ENCODE measurements around the gene FBXO17. TPM values are rescaled to one million over a fixed set of nuclear protein-coding genes. Genes with fewer than 3 reads are reported as not detected.
A peak's percentile ranks its signal among the peaks of the same experiment; 100 is the strongest.

Gene FBXO17
- total RNA-seq, 4 donors from 2014 or later = 3.9 to 18.3 (median 8.8) TPM

DNA sequence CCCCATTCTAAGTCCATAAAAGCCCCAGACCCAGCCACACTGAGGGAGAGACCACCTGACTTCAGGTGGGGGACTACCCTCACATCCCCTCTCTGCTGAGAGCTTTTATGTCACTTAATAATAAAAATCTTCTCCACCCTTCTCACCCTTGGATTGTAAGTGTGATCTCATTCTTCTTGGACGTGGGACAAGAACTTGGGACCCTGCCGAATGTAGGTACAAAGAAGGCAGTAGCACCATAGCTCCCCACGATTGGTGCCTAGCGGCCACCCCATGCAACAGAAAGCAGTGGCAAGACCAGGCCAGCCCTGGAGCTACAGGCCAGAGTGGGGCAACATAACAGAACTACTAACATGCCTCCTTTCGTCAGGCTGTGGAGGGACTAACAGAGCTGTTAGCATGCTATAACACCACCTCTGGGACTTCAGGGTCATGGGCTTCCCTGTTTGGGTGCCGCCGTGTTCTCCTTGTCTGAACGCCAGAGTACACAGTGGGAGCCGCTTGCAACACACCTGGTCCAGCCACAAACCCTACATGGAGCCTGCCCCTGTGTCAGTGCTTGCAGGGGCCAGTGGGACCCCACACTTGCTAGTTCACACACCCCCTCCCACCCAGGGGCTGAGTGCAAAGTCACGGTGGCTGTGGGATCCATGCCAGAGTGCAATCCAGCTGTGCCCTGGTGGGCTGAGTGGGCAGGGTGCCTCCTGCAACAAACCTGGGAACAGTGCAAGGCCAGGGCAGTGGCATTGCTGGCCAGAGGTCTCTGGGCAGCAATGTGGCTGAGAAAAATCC lies 5.2 kb upstream of the FBXO17 start:
- Histone ChIP-seq H3K27ac (no peak overlapping the region), H3K4me1 (peaks cover 8 to 10% (median 10%) of the 10 kb centered on the region in 3 donors), H3K9me3 (no peaks in the 10 kb centered on the region), H3K4me3 (no peak overlapping the region), H3K36me3 (no peaks in the 10 kb centered on the region), H3K27me3 (peaks cover 0 to 14% (median 0%) of the 10 kb centered on the region in 4 donors)
- DNase-seq = no peak
- WGBS, 2 donors = 90 to 100% methylated on average over 5 to 7 of the region's 10 CpGs
- TF ChIP-seq POLR2A (IDR thresholded peaks at IDR 0.05) = no peak
- TF ChIP-seq, protein P1, sequence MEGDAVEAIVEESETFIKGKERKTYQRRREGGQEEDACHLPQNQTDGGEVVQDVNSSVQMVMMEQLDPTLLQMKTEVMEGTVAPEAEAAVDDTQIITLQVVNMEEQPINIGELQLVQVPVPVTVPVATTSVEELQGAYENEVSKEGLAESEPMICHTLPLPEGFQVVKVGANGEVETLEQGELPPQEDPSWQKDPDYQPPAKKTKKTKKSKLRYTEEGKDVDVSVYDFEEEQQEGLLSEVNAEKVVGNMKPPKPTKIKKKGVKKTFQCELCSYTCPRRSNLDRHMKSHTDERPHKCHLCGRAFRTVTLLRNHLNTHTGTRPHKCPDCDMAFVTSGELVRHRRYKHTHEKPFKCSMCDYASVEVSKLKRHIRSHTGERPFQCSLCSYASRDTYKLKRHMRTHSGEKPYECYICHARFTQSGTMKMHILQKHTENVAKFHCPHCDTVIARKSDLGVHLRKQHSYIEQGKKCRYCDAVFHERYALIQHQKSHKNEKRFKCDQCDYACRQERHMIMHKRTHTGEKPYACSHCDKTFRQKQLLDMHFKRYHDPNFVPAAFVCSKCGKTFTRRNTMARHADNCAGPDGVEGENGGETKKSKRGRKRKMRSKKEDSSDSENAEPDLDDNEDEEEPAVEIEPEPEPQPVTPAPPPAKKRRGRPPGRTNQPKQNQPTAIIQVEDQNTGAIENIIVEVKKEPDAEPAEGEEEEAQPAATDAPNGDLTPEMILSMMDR (IDR thresholded peaks at IDR 0.05) = no peak
- intact Hi-C loops (cut with DNase I) = no loop called here

DNA sequence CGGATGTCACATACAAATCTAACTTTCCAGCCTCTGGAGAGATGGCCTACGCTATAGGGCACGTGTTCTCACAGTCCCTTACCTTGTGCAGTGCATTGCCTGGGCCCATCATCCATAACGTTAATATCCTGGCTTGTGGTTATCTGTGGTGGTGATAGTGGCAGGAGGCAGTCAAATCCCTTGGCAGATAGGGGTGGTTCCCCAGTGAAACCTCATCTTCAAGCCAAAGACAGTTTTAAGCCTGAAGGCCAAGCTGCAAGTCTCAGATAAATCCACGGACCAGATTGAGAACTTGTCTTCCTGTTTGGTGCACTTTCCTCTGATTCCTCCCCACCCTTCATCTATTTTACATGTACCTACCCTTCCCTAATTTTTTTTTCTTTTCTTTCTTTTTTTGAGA lies 4.3 kb upstream of the FBXO17 start:
- TF ChIP-seq, protein P1 (IDR thresholded peaks at IDR 0.05) = no peak
- TF ChIP-seq POLR2A (IDR thresholded peaks at IDR 0.05) = no peak

DNA sequence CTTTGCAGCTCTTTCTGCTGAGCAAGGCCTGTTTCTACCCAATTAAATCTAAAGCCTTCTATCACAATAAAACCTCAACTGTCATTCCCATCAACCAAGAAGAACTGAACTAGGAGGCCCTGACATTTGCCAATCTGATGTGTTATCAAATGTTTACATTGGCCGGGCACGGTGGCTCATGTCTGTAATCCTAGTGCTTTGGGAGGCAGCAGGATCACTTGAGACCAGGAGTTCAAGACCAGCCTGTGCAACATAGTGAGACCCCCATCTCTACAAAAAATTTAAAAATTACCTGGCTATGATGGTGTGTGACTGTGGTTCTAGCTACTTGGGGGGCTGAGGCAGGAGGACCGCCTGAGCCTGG lies 2.8 kb upstream of the FBXO17 start:
- H3K27me3 ChIP-seq = peaks cover 0 to 15% (median 0%) of the 10 kb centered on the region in 4 donors

More for the DNA sequence above, 4.3 kb upstream of the FBXO17 start:
- WGBS, 2 donors = 81 to 88% methylated on average over 5 of the region's 5 CpGs
- intact Hi-C loops (cut with DNase I) = no loop called here
- no peak for DNase-seq
- peaks cover 11 to 19% (median 12%) of the 10 kb centered on the region in 3 donors for H3K4me1 ChIP-seq
- H3K4me3 ChIP-seq = no peak overlapping the region
- no peaks in the 10 kb centered on the region for H3K36me3 ChIP-seq
- H3K27ac ChIP-seq = no peak overlapping the region
- H3K27me3 ChIP-seq = peaks cover 0 to 15% (median 0%) of the 10 kb centered on the region in 4 donors
- H3K9me3 ChIP-seq = no peaks in the 10 kb centered on the region

DNA sequence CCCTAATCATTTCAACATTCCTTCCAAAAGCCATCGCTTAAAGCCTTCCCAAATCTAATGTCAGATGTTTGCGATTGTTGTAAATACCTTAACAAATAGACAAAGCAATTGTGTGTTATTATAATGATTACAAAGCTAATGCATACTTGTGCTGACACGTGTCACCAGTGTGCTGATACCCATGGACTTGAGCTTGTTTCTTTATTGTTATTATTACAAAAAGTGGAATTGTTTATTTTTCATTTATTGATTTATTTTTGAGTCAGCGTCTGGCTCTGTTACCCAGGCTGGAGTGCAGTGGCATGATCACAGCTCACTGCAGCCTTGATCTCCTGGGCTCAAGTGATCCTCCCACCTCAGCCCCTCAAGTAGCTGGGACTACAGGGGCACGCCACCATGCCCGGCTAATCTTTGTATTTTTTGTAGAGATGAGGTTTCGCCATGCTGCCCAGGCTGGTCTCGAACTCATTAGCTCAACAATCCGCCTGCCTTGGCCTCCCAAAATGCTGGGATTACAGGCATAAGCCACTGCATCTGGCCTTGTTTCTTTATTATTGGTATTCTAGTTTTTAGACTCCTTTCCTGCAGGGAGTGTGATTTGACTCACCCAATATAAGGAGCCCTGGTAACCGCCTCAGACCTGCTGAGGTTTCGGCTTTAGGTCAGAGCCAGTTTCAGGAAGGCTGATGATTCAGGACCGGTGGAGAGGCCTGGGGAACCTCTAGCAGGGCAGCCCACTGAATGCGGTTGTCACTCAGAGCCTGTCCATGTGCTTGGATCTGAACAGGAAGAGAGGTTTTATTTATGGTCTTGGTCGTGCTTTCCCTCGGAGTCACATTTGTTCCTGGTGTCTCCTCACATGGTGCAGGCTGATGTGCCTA lies 2.1 kb upstream of the FBXO17 start:
- WGBS, 2 donors = 69 to 71% methylated on average over 14 of the region's 15 CpGs
- no peaks in the 10 kb centered on the region for H3K9me3 ChIP-seq
- DNase-seq = no peak
- H3K36me3 ChIP-seq = no peaks in the 10 kb centered on the region
- H3K4me3 ChIP-seq = no peak overlapping the region
- H3K27ac ChIP-seq = no peak overlapping the region
- H3K27me3 ChIP-seq = peaks cover 0 to 15% (median 0%) of the 10 kb centered on the region in 4 donors
- intact Hi-C loops (cut with DNase I) = no loop called here
- TF ChIP-seq, protein P1 (IDR thresholded peaks at IDR 0.05) = no peak
- no peak for TF ChIP-seq POLR2A (IDR thresholded peaks at IDR 0.05)
- H3K4me1 ChIP-seq = peaks cover 11 to 29% (median 12%) of the 10 kb centered on the region in 3 donors

More for the DNA sequence above, 2.8 kb upstream of the FBXO17 start:
- no peak overlapping the region for H3K27ac ChIP-seq
- H3K4me3 ChIP-seq = no peak overlapping the region
- no peak for DNase-seq
- no peaks in the 10 kb centered on the region for H3K9me3 ChIP-seq
- intact Hi-C loops (cut with DNase I) = no loop called here
- H3K36me3 ChIP-seq = no peaks in the 10 kb centered on the region
- peaks cover 11 to 29% (median 12%) of the 10 kb centered on the region in 3 donors for H3K4me1 ChIP-seq
- TF ChIP-seq, protein P1 (IDR thresholded peaks at IDR 0.05) = no peak
- 59 to 100% methylated on average over 1 to 2 of the region's 3 CpGs for WGBS, 2 donors

DNA sequence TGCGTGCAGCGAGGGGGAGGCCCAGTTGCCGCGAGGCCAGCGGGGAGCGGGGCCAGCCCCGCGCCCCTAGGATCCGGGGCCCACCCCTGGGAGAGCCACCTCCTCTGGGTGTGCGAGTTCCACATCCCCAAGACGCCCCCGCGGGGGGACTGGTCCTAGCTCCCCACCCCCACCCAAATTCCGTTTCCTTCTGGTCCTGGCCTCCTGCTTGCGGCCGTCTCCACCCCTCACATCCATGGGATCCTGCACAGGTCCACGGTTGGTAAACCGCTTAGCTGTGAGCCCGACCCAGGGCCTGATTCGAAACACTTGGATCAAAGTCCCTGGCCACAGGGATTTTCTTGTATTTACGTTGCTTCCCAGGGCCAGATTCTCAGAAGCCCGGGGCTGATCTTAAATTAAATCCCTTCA lies 324 bp upstream of the FBXO17 start:
- Histone ChIP-seq H3K4me3 (peak overlapping the region; percentile 43 to 72 (median 62)), H3K36me3 (no peaks in the 10 kb centered on the region), H3K27ac (peak overlapping the region; percentile 79 to 92 (median 86)), H3K4me1 (peaks cover 11 to 29% (median 12%) of the 10 kb centered on the region in 3 donors), H3K27me3 (peaks cover 0 to 15% (median 0%) of the 10 kb centered on the region in 4 donors), H3K9me3 (no peaks in the 10 kb centered on the region)
- 7 to 11% methylated on average over 5 to 7 of the region's 22 CpGs for WGBS, 2 donors
- DNase-seq = no peak
- intact Hi-C loops (cut with DNase I) = no loop called here
- TF ChIP-seq, protein P1 (IDR thresholded peaks at IDR 0.05) = no peak
- TF ChIP-seq POLR2A (IDR thresholded peaks at IDR 0.05) = no peak

Data from esophagus squamous epithelium (tissue), 5 donors.